Left cardiac atrium (tissue), 4 donors: Measurements from ENCODE around the gene HRG. TPM values are rescaled to one million over a fixed set of nuclear protein-coding genes. Genes with fewer than 3 reads are reported as not detected.
A peak's percentile ranks its signal among the peaks of the same experiment; 100 is the strongest.

Source experiments
- ATAC-seq, 2 donors: fragments of 200-7000 bp; cut with Tn5 transposase; one replicate each; pipeline ENCODE4 v1.9.1; 2020; ENCODE audit warnings: mild to moderate bottlenecking in 2 of 2, moderate library complexity in 2 of 2
- DNase-seq: peaks from one replicate; pipeline ENCODE4 v3.0.0-alpha.2; 2020
- intact Hi-C, 2 donors: fragments of 100-400 bp; cut with DNase I; formaldehyde crosslinking; loops; one replicate each; pipeline versions ENCODE4 v1.14.1 to v1.15.1; 2022 to 2023
- total RNA-seq, 2 donors: library from RNA; stranded (reverse); fragmentation: NEBNext Ultra II Directional; extraction: Animal tissue kit (Norgen Biotek cat#: 25700); gene quantifications; one replicate each; pipeline ENCODE4 v1.2.1, GENCODE V29; 2021
- donor health status: DM: no; HTN: yes; CAD: no.
- donor health status: DM: no; HTN: yes; CAD: no; lungs with severe emphysema.
- donor health status: DM: yes; HTN: yes; CAD: no.
- donor health status: Dilated cardiomyopathy.

Gene HRG
- total RNA-seq, 2 donors from 2014 or later = 0.16 TPM; not detected in 1

GRCh38 chr3:186635532-186635931, 30.3 kb upstream of the HRG start:
- ATAC-seq (no peak), DNase-seq (no peak)
- intact Hi-C loops = no loop called here

- ATAC-seq = no peak
- no peak for DNase-seq
- intact Hi-C loops = no loop called here
Observed at GRCh38 chr3:186636536-186636935, 29.3 kb upstream of the HRG start.

DNA sequence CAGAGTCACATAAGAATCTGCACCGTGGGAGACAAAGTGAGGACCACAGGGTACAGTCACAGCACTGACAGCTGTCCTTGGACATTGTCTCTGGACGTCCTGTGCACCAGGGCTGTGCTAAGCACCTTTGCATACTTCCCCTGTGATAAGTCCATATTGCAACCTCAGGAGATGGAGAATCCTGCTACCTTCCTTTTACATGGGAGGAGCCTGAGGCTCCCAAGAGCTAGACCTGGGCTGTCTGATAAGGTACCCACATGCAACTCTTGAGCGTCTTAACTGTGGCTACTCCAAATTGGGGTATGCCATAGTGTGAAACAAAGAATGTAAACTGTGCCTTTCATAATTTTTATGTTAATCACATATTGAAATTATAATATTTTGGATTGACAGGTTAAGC, 28.1 kb upstream of the HRG start:
- intact Hi-C loops = no loop called here
- DNase-seq = no peak

DNA sequence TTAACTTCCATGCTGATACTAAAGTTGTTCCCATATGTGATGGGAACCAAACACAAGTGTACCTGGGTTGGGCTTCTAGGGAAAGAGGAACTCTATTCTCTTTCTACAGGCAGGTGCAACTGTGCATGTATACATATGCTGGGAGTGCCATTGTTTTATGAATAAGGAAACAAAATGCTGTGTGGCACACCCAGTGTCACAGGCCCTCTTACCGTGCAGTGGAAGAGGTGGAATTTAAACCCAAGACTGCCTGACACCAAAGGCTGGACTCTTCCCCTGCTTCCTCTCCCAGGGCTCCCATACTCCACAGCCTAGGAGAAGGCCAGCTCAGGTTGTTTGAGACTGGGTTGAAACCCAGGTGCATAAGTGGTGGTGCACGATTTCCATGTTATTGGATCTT, 27.6 kb upstream of the HRG start:
- intact Hi-C loops = no loop called here
- ATAC-seq (no peak), DNase-seq (no peak)

More for the DNA sequence above, 28.1 kb upstream of the HRG start:
- no peak for ATAC-seq

DNA sequence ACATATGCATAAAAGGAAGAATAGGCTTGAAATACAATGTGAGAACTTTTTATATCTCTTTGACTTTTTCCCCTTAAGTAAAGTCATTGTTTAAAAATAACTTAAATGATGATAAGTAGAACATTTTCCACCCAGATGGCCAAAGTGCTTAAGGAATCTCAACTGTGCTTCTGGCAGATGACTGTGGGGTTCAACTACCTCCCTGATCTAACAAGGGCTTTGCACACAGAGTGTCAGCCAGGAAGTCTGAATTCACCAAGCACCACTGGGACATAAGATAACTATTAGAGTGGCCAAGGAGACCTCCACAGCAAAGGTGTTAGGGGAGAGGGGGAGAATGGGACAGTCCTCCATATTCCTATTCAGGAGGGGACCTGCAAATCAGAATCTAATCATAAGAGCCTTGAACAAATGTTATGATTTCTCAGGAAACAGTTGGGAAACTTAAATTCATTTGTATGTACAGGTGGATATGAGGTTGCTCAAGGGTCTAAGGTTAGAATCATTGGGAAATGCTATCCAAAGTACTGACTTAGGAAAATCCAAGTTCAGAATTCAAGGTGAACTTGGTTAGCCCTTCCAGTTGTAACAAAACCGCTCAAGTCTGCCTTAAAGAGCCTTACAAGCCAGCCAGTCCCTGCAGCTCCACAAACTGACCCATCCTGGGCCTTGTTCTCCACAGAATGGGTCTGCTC, 25.9 kb upstream of the HRG start, which contains the start of gene FETUB:
Gene FETUB (plus strand): TSS at position 622 of the 695 bp plus-strand sequence. CDS start 62 bp downstream, at position 684.
- intact Hi-C loops = no loop called here
- no peak for DNase-seq
- peak in 1 of 2 donors; percentile 43 for ATAC-seq

DNA sequence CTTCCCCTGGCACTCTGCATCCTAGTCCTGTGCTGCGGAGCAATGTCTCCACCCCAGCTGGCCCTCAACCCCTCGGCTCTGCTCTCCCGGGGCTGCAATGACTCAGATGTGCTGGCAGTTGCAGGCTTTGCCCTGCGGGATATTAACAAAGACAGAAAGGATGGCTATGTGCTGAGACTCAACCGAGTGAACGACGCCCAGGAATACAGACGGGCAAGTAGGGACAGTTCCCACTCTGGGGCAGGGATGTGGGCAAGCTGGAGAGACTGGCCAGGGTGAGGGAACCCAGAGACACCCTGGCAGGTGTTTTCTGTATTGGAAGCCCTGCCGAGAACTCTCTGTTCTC, 25.4 kb upstream of the HRG start:
- peak; percentile 69 to 73 for ATAC-seq
- intact Hi-C loops = no loop called here
- DNase-seq = no peak

GRCh38 chr3:186640929-186641328, 24.9 kb upstream of the HRG start:
- no peak for DNase-seq
- intact Hi-C loops = no loop called here
- ATAC-seq = no peak

GRCh38 chr3:186642014-186642413, 23.8 kb upstream of the HRG start:
- DNase-seq = no peak
- ATAC-seq = no peak
- intact Hi-C loops = no loop called here

GRCh38 chr3:186643493-186643892, 22.3 kb upstream of the HRG start:
- intact Hi-C loops = no loop called here

GRCh38 chr3:186644683-186645082, 21.1 kb upstream of the HRG start:
- intact Hi-C loops = no loop called here
- ATAC-seq = no peak
- no peak for DNase-seq

More at GRCh38 chr3:186643493-186643892, 22.3 kb upstream of the HRG start:
- DNase-seq (no peak), ATAC-seq (no peak)

DNA sequence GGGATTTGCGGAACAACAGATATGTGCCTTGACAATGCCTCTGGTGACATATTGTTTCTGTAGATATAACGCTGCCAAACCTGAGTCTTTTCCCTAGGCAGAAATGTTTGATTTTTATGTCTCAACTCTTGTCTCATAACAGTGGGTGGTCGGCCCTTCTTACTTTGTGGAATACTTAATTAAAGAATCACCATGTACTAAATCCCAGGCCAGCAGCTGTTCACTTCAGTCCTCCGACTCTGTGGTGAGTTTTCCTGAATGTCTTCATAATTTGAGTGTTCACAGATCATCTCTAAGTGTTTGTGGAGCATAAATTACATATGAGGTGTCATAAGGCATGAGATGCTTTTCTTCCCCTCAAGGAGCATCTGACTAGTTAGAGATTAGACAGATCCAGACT, 19.7 kb upstream of the HRG start:
- intact Hi-C loops = no loop called here
- DNase-seq (no peak), ATAC-seq (no peak)

- no peak for DNase-seq
- ATAC-seq = no peak
- intact Hi-C loops = no loop called here
Observed at GRCh38 chr3:186646841-186647240, 19.0 kb upstream of the HRG start.

- ATAC-seq = no peak
- intact Hi-C loops = no loop called here
- DNase-seq = no peak
Observed at GRCh38 chr3:186648851-186649250, 17.0 kb upstream of the HRG start.

DNA sequence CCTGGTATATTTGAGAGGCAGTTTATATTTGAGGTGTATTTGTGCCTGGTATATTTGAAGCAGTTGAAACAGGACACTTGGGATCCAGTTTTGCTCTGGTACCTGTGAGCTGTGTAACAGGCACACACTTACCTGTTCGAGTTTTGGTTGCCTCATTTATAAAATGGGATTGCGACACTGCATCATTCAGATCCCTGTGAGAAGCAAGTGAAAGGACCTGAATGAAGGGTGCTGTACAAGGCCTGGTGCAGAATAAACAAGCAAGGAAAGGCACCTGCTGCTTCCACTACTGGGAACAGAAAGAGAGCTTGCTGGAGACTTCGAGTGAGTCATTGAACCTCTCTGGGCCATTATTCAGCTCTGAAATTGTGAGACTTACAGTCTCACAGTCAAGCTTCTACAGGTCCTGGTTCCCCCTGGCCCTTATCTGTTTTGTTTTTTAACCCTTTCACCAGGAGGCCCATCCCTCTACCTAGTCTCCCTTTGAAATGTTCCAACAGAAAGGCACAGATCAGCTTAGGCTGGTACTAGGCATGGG, 14.1 kb upstream of the HRG start:
- DNase-seq (no peak), ATAC-seq (no peak)
- intact Hi-C loops = no loop called here

DNA sequence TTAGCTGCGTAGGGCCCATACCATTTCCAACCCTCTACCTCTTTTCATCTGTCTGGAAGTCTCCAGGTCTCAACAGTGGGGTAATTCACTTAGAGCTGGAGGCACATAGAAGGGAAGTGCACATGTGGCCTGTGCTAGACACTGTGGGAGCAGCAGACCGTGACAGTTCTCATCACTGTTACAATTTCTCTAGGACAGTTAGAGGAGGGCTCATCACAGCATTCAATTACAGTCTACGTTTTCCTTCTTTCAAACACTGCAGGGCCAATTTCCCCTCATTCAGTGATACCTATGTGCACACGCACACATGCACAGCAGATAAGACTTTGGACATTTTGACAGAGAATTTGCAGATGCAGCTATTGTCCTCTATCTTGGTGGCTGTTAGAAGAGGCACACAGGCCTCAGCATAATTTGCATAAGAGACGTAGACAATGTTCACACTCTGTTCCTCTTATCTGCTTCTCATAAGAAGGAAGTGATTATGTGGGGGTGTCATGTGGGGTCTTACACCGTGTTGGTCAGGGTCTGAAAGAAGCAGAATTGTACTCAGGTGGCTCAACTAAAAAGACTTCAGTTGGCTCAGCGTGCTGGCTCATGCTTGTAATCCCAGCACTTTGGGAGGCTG, 12.6 kb upstream of the HRG start:
- ATAC-seq = no peak
- DNase-seq = no peak
- intact Hi-C loops = no loop called here

- peak in 1 of 2 donors; percentile 23 for ATAC-seq
Observed at GRCh38 chr3:186653984-186654383, 11.8 kb upstream of the HRG start.

DNA sequence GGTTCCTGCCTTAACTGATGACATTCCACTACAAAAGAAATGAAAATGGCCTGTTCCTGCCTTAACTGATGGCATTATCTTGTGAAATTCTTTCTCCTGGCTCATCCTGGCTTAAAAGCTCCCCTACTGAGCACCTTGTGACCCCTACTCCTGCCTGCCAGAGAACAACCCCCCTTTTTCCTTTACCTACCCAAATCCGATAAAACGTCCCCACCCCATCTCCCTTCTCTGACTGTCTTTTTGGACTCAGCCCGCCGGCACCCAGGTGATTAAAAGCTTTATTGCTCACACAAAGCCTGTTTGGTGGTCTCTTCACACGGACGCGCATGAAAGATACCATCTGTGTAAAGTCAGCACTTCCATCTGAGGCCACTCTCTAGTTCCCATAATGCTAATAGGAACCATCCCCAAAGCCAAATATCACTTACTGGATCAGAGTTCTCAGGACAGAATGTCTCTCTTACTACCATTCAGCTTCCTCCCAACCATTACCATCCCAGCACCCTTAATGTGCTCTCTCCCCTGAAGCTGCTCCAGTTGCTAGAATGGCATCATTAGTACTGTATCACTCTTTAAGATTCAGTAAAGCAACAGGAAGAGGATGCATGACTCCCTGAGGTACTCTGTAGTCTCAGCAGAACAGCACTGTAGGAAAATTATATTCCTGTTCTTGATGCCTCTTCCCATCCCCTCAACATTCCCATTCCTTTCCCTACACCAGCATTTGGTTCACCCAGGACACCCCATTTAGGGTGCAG, 2.3 kb upstream of the HRG start:
- no peak for DNase-seq
- intact Hi-C loops = no loop called here
- ATAC-seq = no peak

More at GRCh38 chr3:186653984-186654383, 11.8 kb upstream of the HRG start:
- intact Hi-C loops = no loop called here
- no peak for DNase-seq

- intact Hi-C loops = no loop called here
- ATAC-seq = no peak
- no peak for DNase-seq
Observed at GRCh38 chr3:186664119-186664495, 1.7 kb upstream of the HRG start.

GRCh38 chr3:186664506-186664905, 1.3 kb upstream of the HRG start:
- DNase-seq = no peak
- intact Hi-C loops = no loop called here
- ATAC-seq = no peak

- no peak for DNase-seq
- no peak for ATAC-seq
- intact Hi-C loops = no loop called here
Observed at GRCh38 chr3:186668426-186668825, 2.6 kb downstream of the HRG start.
